OCI-M1 (cell line): ENCODE measurements around the gene RGS19.
"Not testable (repeated sequence)": the region's sequence is repeated elsewhere in the genome, so short reads cannot be mapped to it uniquely, and the experiment has no call there.

Experiments
- DNase-seq: peaks from one replicate; lab custom pipeline; 2025; lab: John Stamatoyannopoulos, UW

Gene RGS19

GRCh38 chr20:64079273-64080012, at the start of gene RGS19:
Gene RGS19, minus strand, starts transcription at chr20:64079518. Its CDS starts 2,632 bp downstream, at chr20:64076886.
- DNase-seq = peak; percentile 87

- DNase-seq = not testable (repeated sequence)
Observed at GRCh38 chr20:64123517-64123916, 44.2 kb upstream of the RGS19 start.

GRCh38 chr20:64122927-64123326, 43.6 kb upstream of the RGS19 start:
- DNase-seq = not testable (repeated sequence)

- DNase-seq = no peak
Observed at GRCh38 chr20:64121586-64121985, 42.3 kb upstream of the RGS19 start.

GRCh38 chr20:64119681-64120341, 40.5 kb upstream of the RGS19 start:
- DNase-seq = no peak

GRCh38 chr20:64119301-64119680, 40.0 kb upstream of the RGS19 start:
- no peak for DNase-seq

- not testable (repeated sequence) for DNase-seq
Observed at GRCh38 chr20:64117432-64117777, 38.1 kb upstream of the RGS19 start.

- no peak for DNase-seq
Observed at GRCh38 chr20:64116541-64117431, 37.5 kb upstream of the RGS19 start.

- no peak for DNase-seq
Observed at GRCh38 chr20:64116016-64116415, 36.7 kb upstream of the RGS19 start.

- DNase-seq = no peak
Observed at GRCh38 chr20:64115171-64115911, 36.0 kb upstream of the RGS19 start.

GRCh38 chr20:64114356-64114971, 35.1 kb upstream of the RGS19 start:
- DNase-seq = no peak

GRCh38 chr20:64113796-64114355, 34.6 kb upstream of the RGS19 start:
- DNase-seq = no peak

- DNase-seq = no peak
Observed at GRCh38 chr20:64113444-64113775, 34.1 kb upstream of the RGS19 start.

GRCh38 chr20:64112691-64113443, 33.5 kb upstream of the RGS19 start:
- DNase-seq = no peak

GRCh38 chr20:64111841-64112641, 32.7 kb upstream of the RGS19 start:
- DNase-seq = no peak

GRCh38 chr20:64110411-64111068, 31.2 kb upstream of the RGS19 start:
- no peak for DNase-seq

GRCh38 chr20:64109831-64110391, 30.6 kb upstream of the RGS19 start:
- DNase-seq = no peak

- no peak for DNase-seq
Observed at GRCh38 chr20:64108731-64109681, 29.7 kb upstream of the RGS19 start.
